Spleen (tissue), 11 donors: ENCODE data around the gene GANAB. TPM values are rescaled to one million over a fixed set of nuclear protein-coding genes. Genes with fewer than 3 reads are reported as not detected.
"Not testable (repeated sequence)": the region's sequence is repeated elsewhere in the genome, so short reads cannot be mapped to it uniquely, and the experiment has no call there.

Source experiments
- DNase-seq: peaks from one replicate; pipeline ENCODE4 v3.0.0-alpha.2; 2020
- H3K27ac ChIP-seq, 8 donors: fragments of 200-600 bp; sonication (generic) in 7 of 8; 1 replicate in 4 of 8; 2 replicates in 4 of 8; pipeline versions ENCODE4 v1.5.0 to v1.8.0; 2016 to 2021; ENCODE audit warnings: inconsistent platforms in 4 of 8, mild to moderate bottlenecking in 4 of 8, moderate library complexity in 1 of 8
- H3K27me3 ChIP-seq, 7 donors: fragments of 200-600 bp; sonication (generic) in 6 of 7; replicated peaks in 1 of 7; 1 replicate in 4 of 7; 2 replicates in 3 of 7; pipeline versions ENCODE4 v1.5.0 to v1.8.0; 2016 to 2021; ENCODE audit warnings: inconsistent platforms in 3 of 7, mild to moderate bottlenecking in 1 of 7
- H3K36me3 ChIP-seq, 6 donors: fragments of 200-600 bp; sonication (generic) in 5 of 6; 1 replicate in 4 of 6; 2 replicates in 2 of 6; pipeline versions ENCODE4 v1.5.0 to v1.8.0; 2016 to 2021; ENCODE audit warnings: inconsistent platforms in 2 of 6
- H3K4me1 ChIP-seq, 6 donors: fragments of 200-600 bp; sonication (generic) in 5 of 6; 1 replicate in 3 of 6; 2 replicates in 3 of 6; pipeline versions ENCODE4 v1.5.0 to v1.8.0; 2016 to 2021; ENCODE audit warnings: inconsistent platforms in 3 of 6
- H3K4me3 ChIP-seq, 8 donors: fragments of 200-600 bp; sonication (generic) in 7 of 8; 1 replicate in 4 of 8; 2 replicates in 4 of 8; pipeline versions ENCODE4 v1.5.0 to v1.8.0; 2016 to 2021; ENCODE audit warnings: inconsistent platforms in 4 of 8, mild to moderate bottlenecking in 4 of 8, moderate library complexity in 2 of 8
- H3K9me3 ChIP-seq, 8 donors: fragments of 200-600 bp; sonication (generic) in 7 of 8; 1 replicate in 4 of 8; 2 replicates in 4 of 8; pipeline versions ENCODE4 v1.5.0 to v1.8.0; 2016 to 2021; ENCODE audit warnings: inconsistent platforms in 4 of 8
- POLR2A ChIP-seq, 3 donors: fragments of 450-650 bp; IDR thresholded peaks; one replicate each; pipeline ENCODE4 v1.5.1; 2017; ENCODE audit warnings: antibody characterized with exemption in 3 of 3, mild to moderate bottlenecking in 1 of 3
- POLR2AphosphoS5 ChIP-seq, 3 donors: sonication (generic); formaldehyde crosslinking; IDR thresholded peaks; one replicate each; pipeline ENCODE4 v1.5.1; 2017; ENCODE audit warnings: antibody characterized with exemption in 3 of 3
- WGBS, 5 donors: extraction: QIAGEN DNeasy Blood & Tissue Kit in 3 of 5; methylation state at CpG; one replicate each; pipeline versions ENCODE4 v1.1.5 to v1.1.7; 2013 to 2018; 5-methylcytosine and 5-hydroxymethylcytosine counted together
- intact Hi-C: fragments of 100-400 bp; cut with DNase I; formaldehyde crosslinking; loops from one replicate; pipeline ENCODE4 v1.15.0; 2023; ENCODE audit warnings: low total_unique reads
- polyA plus RNA-seq, 3 donors: library from polyadenylated mRNA; stranded (reverse); fragments of 200-250 nt; gene quantifications; one replicate each; pipeline ENCODE4 v1.2.1, GENCODE V29; 2013
- total RNA-seq, 7 donors: library from RNA; depleted of rRNA in 3 of 7; stranded (reverse); fragments of >200 nt in 3 of 7; fragmentation: NEBNext Ultra II Directional in 4 of 7; extraction: Animal tissue kit (Norgen Biotek cat#: 25700) in 4 of 7; gene quantifications; one replicate each; pipeline versions ENCODE4 v1.1.0 to v1.2.1, GENCODE V29; 2016 to 2021
- TF ChIP-seq, protein P1 (sequence below), 11 experiments: fragments of 200-600 bp in 7 of 11; fragments of 450-650 bp in 4 of 11; sonication (generic) in 4 of 11; IDR thresholded peaks in 8 of 11; conservative IDR thresholded peaks in 3 of 11; 1 replicate in 7 of 11; 2 replicates in 4 of 11; pipeline versions ENCODE4 v1.4.0 to v1.8.0; 2016 to 2021; ENCODE audit warnings: antibody characterized with exemption in 11 of 11, inconsistent platforms in 4 of 11, mild to moderate bottlenecking in 1 of 11
- donor health status: healthy with polysubstance abuse.
- donor health status: DM: no; HTN: no; CAD: no; lungs with moderate emphysema.
- donor health status: DM: no; HTN: no; CAD: no.
- donor health status: Bipolar disorder and iron deficiency.
- donor health status: healthy.
- donor health status: DM: no; HTN: no; CAD: no.
- donor health status: DM: yes; HTN: yes; CAD: no.

Gene GANAB
- total and polyA plus RNA-seq, 10 donors = 49.0 to 245 (median 136) TPM

DNA sequence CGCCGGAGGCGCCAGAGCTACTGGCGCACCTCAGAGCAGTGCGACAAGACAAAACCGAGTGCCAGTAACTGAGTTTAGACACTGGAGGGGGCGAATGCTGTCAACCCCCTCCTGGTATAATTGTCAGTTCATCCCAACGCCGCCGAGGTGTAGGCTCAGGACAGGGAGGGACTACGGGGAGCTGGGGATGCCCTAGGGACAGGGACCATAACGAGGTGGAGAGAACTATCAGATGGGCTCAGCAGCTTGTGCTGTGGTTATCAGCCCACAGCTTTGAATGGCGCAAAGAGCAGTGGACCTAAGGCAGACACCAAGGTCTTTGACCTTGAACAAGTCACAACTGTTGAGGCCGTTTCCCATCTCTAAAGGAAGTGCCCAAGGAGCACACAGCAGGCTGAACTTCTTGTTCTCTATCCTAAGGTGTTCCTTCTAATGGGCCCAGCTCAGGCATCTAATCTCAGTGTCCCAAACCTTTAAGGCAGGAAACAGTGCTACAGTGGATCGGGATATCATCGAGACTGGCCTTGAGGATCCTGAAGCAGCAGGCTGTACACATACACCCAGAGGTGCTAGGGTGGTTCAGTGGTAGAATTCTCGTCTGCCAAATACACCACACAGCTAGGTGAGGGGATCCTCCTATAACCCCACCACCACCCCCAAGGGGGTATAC lies 54.1 kb downstream of the GANAB start:
- H3K4me3 ChIP-seq = peak overlapping the region; percentile 34 to 84 (median 56)
- H3K4me1 ChIP-seq = peaks cover 19 to 76% (median 47%) of the 10 kb centered on the region in 6 donors
- H3K27ac ChIP-seq = peak overlapping the region; percentile 87 to 99 (median 98)
- TF ChIP-seq, protein P1, sequence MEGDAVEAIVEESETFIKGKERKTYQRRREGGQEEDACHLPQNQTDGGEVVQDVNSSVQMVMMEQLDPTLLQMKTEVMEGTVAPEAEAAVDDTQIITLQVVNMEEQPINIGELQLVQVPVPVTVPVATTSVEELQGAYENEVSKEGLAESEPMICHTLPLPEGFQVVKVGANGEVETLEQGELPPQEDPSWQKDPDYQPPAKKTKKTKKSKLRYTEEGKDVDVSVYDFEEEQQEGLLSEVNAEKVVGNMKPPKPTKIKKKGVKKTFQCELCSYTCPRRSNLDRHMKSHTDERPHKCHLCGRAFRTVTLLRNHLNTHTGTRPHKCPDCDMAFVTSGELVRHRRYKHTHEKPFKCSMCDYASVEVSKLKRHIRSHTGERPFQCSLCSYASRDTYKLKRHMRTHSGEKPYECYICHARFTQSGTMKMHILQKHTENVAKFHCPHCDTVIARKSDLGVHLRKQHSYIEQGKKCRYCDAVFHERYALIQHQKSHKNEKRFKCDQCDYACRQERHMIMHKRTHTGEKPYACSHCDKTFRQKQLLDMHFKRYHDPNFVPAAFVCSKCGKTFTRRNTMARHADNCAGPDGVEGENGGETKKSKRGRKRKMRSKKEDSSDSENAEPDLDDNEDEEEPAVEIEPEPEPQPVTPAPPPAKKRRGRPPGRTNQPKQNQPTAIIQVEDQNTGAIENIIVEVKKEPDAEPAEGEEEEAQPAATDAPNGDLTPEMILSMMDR (IDR thresholded peaks at IDR 0.05 in 8 of 11, conservative IDR thresholded peaks at IDR 0.05 in 3 of 11) = peak in 2 of 11 experiments; percentile 0 to 9
- no peak for TF ChIP-seq POLR2A (IDR thresholded peaks at IDR 0.05)
- H3K27me3 ChIP-seq = no peaks in the 10 kb centered on the region
- intact Hi-C loops = loop anchor here (10.0 kb wide), 1 partner anchor 83 kb away; the partner anchor contains the start of genes LBHD1, UBXN1 and UQCC3
- no peak for DNase-seq
- 9 to 14% (median 13%) methylated on average over 11 to 17 of the region's 17 CpGs for WGBS, 5 donors
- no peaks in the 10 kb centered on the region for H3K9me3 ChIP-seq
- peaks cover 0 to 62% (median 55%) of the 10 kb centered on the region in 6 donors for H3K36me3 ChIP-seq

DNA sequence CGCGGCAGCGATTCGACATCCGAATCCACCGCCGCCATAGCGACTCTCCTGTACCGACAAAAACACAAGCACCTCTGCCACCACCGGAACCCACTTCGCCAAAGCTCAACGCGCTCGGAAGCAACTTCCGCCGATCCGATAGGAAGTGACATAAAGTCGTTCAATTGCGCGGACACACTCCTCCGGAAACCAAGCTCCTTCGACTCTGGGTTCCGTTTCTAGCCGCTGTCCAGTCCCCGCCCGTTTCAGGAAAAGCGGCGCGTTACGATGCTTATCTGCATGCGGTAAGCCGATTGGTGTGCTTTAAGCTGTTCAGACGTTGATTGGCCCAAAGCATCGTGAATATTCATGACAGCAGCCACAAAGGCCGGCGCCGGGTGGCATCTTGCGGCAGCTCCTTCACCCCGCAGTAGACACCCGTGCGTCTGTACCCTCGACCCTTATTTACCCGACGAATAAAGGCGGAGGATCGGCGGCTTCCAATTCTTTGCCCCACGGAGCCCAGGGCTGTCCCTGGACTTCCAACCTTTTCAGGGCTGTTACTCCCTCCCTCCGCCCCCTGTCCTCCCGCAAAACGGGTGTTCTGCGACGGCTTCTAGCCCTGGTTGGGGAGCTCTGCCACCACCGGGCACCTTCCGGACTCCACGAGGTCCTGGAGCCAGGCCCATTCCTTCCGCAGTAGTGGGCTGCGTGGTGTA lies 54.8 kb downstream of the GANAB start, which contains the start of gene TUT1:
Gene TUT1 (minus strand): TSS at position 76 of the 698 bp plus-strand sequence. CDS start 38 bp downstream, at position 38.
- peaks cover 0 to 62% (median 55%) of the 10 kb centered on the region in 6 donors for H3K36me3 ChIP-seq
- peak within 1 kb of the TSS; percentile 43 to 84 (median 56) for H3K4me3 ChIP-seq
- H3K27me3 ChIP-seq = no peaks in the 10 kb centered on the region
- DNase-seq = peak; percentile 97
- TF ChIP-seq, protein P1 (IDR thresholded peaks at IDR 0.05 in 8 of 11, conservative IDR thresholded peaks at IDR 0.05 in 3 of 11) = peak in 5 of 11 experiments; percentile 19 to 48 (median 30)
- TF ChIP-seq POLR2AphosphoS5 (IDR thresholded peaks at IDR 0.05) (peak; percentile 90 to 98 (median 98)), POLR2A (IDR thresholded peaks at IDR 0.05) (peak; percentile 62 to 87 (median 62))
- no peaks in the 10 kb centered on the region for H3K9me3 ChIP-seq
- peak within 1 kb of the TSS; percentile 87 to 99 (median 98) for H3K27ac ChIP-seq
- peaks cover 19 to 69% (median 46%) of the 10 kb centered on the region in 6 donors for H3K4me1 ChIP-seq
- WGBS, 5 donors = 0% methylated on average over 33 to 58 of the region's 58 CpGs
- intact Hi-C loops = loop anchor here (10.0 kb wide), 1 partner anchor 83 kb away; the partner anchor contains the start of genes LBHD1, UBXN1 and UQCC3

DNA sequence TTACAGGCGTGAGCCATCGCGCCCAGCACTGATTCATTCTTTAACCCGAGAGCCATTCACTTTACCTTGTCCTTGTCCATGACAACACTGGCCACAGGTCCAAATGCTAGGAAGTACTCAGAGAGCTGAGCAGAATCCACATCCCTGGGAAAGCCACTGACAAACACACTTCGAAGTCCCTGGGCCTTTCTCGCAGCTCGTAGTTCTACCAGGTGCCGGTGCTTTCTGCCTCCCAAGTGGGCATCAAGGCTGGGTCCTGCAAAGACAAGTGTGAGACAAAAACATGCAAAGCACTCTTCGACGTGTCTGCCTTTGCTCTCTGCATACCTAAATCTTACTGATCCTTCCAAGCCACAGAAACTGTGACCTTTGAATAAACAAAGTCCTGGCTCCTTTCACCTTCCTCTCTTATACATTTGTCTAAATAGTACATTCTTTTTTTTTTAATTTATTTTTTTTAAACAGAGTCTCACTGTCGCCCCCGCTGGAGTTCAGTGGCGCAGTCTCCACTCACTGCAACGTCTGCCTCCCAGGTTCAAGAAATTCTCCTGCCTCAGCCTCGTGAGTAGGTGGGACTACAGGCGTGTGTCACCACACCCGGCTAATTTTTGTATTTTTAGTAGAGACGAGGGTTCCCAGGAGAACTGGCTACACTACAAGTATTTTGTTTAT lies 57.3 kb downstream of the GANAB start:
- H3K27ac ChIP-seq = no peak overlapping the region
- TF ChIP-seq, protein P1 (IDR thresholded peaks at IDR 0.05 in 8 of 11, conservative IDR thresholded peaks at IDR 0.05 in 3 of 11) = peak in 1 of 11 experiments; percentile 19
- no peak for TF ChIP-seq POLR2A (IDR thresholded peaks at IDR 0.05)
- H3K27me3 ChIP-seq = no peaks in the 10 kb centered on the region
- peaks cover 0 to 62% (median 46%) of the 10 kb centered on the region in 6 donors for H3K36me3 ChIP-seq
- 69 to 77% (median 72%) methylated on average over 18 of the region's 18 CpGs for WGBS, 5 donors
- H3K9me3 ChIP-seq = no peaks in the 10 kb centered on the region
- intact Hi-C loops = no loop called here
- no peak overlapping the region for H3K4me3 ChIP-seq
- peaks cover 19 to 75% (median 45%) of the 10 kb centered on the region in 6 donors for H3K4me1 ChIP-seq
- peak; percentile 47 for DNase-seq

DNA sequence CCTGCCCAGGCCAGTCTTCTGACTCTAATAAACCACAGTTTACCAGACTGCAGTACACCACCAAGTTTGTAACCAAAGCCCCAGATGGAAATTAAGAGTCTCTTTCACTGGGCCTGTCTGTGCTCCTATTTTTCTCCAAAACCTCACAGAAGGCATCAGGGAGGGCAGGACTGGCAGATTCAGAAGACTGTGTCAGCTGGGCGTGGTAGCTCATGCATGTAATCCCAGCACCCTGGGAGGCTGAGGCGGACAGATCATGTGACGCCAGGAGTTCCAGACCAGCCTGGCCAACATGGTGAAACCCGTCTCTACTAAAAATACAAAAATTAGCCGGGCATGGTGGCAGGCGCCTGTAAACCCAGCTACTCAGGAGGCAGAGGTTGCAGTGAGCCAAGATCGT lies 61.1 kb downstream of the GANAB start:
- WGBS, 5 donors = 93 to 100% (median 95%) methylated on average over 7 of the region's 7 CpGs
- intact Hi-C loops = not testable (repeated sequence)

DNA sequence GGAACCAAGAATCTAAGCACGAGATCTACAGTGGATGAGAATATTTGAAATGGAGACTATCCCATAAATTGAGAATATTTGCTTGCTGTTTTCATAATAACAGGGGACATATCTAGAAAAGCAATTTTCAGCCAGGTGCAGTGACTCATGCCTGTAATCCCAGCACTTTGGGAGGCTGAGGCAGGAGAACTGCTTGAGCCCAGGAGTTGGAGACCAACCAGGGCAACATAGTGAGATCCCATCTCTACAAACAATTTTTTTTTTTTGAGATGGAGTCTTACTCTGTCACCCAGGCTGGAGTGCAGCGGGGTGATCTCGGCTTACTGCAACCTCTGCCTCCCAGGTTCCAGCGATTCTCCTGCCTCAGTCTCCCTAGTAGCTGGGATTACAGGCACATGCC lies 64.7 kb downstream of the GANAB start:
- H3K27me3 ChIP-seq, H3K27ac ChIP-seq, intact Hi-C loops, H3K4me3 ChIP-seq, H3K9me3 ChIP-seq: not testable (repeated sequence)
- DNase-seq = peak; percentile 8
- Histone ChIP-seq H3K36me3 (peaks cover 0 to 98% (median 70%) of the 10 kb centered on the region in 6 donors), H3K4me1 (peaks cover 0 to 23% (median 7%) of the 10 kb centered on the region in 6 donors)
- WGBS, 5 donors = 94 to 96% (median 95%) methylated on average over 4 of the region's 4 CpGs

More for the DNA sequence above, 61.1 kb downstream of the GANAB start:
- Histone ChIP-seq H3K36me3 (peaks cover 0 to 86% (median 62%) of the 10 kb centered on the region in 6 donors), H3K4me1 (peaks cover 2 to 44% (median 15%) of the 10 kb centered on the region in 6 donors)
- not testable (repeated sequence) for H3K9me3 ChIP-seq, H3K27me3 ChIP-seq, H3K4me3 ChIP-seq, H3K27ac ChIP-seq
- peak; percentile 9 for DNase-seq
